K562 (cell line): ENCODE results near the gene MAPKAPK2. TPM values are rescaled to one million over a fixed set of nuclear protein-coding genes. Genes with fewer than 3 reads are reported as not detected.

Experiments
- ARHGAP35 ChIP-seq: fragments of 450-650 bp; IDR thresholded peaks from 2 replicates; pipeline ENCODE4 v1.6.1; 2018; ENCODE audit not compliant: partially characterized antibody
- ATF1 ChIP-seq, 2 experiments: fragments of 450-650 bp in 1 of 2; IDR thresholded peaks; 2 replicates each; pipeline ENCODE4 v1.6.1; 2016; ENCODE audit warnings: missing compliant biosample characterization in 1 of 2, missing genetic modification characterization in 1 of 2
- ETS1 ChIP-seq: conservative IDR thresholded peaks from 2 replicates; pipeline ENCODE4 v1.6.1; 2011; ENCODE audit warnings: low read depth, mild to moderate bottlenecking, low read length; ENCODE audit not compliant: control insufficient read depth
- GTF2A2 ChIP-seq: IDR thresholded peaks from 2 replicates; pipeline ENCODE4 v1.6.1; 2016; ENCODE audit warnings: mild to moderate bottlenecking, missing genetic modification characterization, missing compliant biosample characterization
- IFI16 ChIP-seq: fragments of 250-450 bp; sonication (Bioruptor Pico); IDR thresholded peaks from 2 replicates; pipeline ENCODE4 v2.1.2; 2022; ENCODE audit warnings: mild to moderate bottlenecking, inconsistent platforms
- MECOM ChIP-seq: fragments of 250-450 bp; sonication (Bioruptor Pico); IDR thresholded peaks from 2 replicates; pipeline ENCODE4 v1.8.0; 2022; ENCODE audit warnings: inconsistent platforms
- NFRKB ChIP-seq: fragments of 450-650 bp; IDR thresholded peaks from 2 replicates; pipeline ENCODE4 v1.6.1; 2016; ENCODE audit warnings: low read depth
- NR2C1 ChIP-seq, 2 experiments: fragments of 450-650 bp; IDR thresholded peaks; 2 replicates each; pipeline ENCODE4 v1.6.1; 2017; ENCODE audit warnings: mild to moderate bottlenecking in 2 of 2, antibody characterized with exemption in 1 of 2, inconsistent platforms in 1 of 2, missing compliant biosample characterization in 1 of 2, missing genetic modification characterization in 1 of 2
- POLR2G ChIP-seq: fragments of 200-400 bp; formaldehyde crosslinking; IDR thresholded peaks from 2 replicates; pipeline ENCODE4 v1.6.1; 2017; ENCODE audit warnings: low read depth, mild to moderate bottlenecking, antibody characterized with exemption, low read length, moderate library complexity
- SIN3A ChIP-seq, 2 experiments: fragments of 150-350 bp in 1 of 2; IDR thresholded peaks; 2 replicates each; pipeline ENCODE4 v1.6.1; 2011 to 2016; ENCODE audit warnings: borderline replicate concordance in 2 of 2, low read depth in 2 of 2, low read length in 2 of 2, mild to moderate bottlenecking in 2 of 2, moderate library complexity in 2 of 2; ENCODE audit not compliant: control insufficient read depth in 1 of 2
- TAF9B ChIP-seq: fragments of 450-650 bp; IDR thresholded peaks from 2 replicates; pipeline ENCODE4 v1.6.1; 2018; ENCODE audit warnings: mild to moderate bottlenecking; ENCODE audit not compliant: partially characterized antibody
- polyA plus RNA-seq, 8 experiments: library from polyadenylated mRNA; depleted of rRNA in 4 of 8; stranded (reverse) in 5 of 8; unstranded in 3 of 8; fragments of >200 nt; fragmentation: Nextera tagmentation in 2 of 8; fragmentation: Illumina TruSeq in 1 of 8; extraction: Ambion mirVana in 2 of 8; extraction: Trizol in 1 of 8; gene quantifications; 2 replicates each; pipeline versions ENCODE4 v1.2.1 to v1.2.3, GENCODE V29; 2011 to 2014; ENCODE audit warnings: inconsistent platforms in 1 of 8, missing spikeins in 1 of 8
- total RNA-seq, 7 experiments: library from RNA; depleted of rRNA in 6 of 7; stranded (reverse); fragments of >200 nt in 6 of 7; fragmentation: Illumina TruSeq in 2 of 7; extraction: Trizol in 2 of 7; gene quantifications; 2 replicates each; pipeline versions ENCODE4 v1.2.1 to v1.2.3, GENCODE V29; 2011 to 2021; ENCODE audit warnings: low replicate concordance in 1 of 7
- TF ChIP-seq, protein P1 (sequence below), 2 experiments: fragments of 450-650 bp; IDR thresholded peaks; 2 replicates each; pipeline ENCODE4 v1.6.1; 2016; ENCODE audit warnings: mild to moderate bottlenecking in 2 of 2, borderline replicate concordance in 1 of 2, low read depth in 1 of 2, moderate library complexity in 1 of 2
- TF ChIP-seq, protein P2 (sequence below): fragments of 450-650 bp; conservative IDR thresholded peaks from 2 replicates; pipeline ENCODE4 v1.6.1; 2016; ENCODE audit warnings: missing genetic modification characterization, low read depth, mild to moderate bottlenecking, control low read depth, missing compliant biosample characterization
- TF ChIP-seq, protein P3 (sequence below): IDR thresholded peaks from 2 replicates; pipeline ENCODE4 v1.6.1; 2016; ENCODE audit warnings: missing genetic modification characterization, missing compliant biosample characterization

The MAPKAPK2 gene
- total and polyA plus RNA-seq, 9 of the 15 experiments (the other 6 are each of a cell fraction or from before 2014, with no cell fraction given), result 0.63 to 94.2 (median 52.1) TPM

DNA sequence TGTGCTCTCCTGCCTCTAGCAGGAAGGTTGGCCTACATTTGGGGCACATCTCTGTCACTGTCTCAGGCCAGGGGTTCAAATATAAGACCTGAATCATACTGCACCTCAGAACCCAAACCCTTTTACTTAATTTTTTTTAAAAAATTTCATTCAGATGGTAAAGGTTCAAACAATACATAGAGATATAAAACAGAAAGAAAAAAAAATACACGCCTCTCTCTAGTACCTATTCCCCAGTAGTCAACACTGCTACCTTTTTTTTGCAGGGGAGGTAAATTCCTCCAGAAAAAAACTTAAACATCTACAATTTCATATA, 32.9 kb downstream of the MAPKAPK2 start (continued):
- TF ChIP-seq, protein P1, sequence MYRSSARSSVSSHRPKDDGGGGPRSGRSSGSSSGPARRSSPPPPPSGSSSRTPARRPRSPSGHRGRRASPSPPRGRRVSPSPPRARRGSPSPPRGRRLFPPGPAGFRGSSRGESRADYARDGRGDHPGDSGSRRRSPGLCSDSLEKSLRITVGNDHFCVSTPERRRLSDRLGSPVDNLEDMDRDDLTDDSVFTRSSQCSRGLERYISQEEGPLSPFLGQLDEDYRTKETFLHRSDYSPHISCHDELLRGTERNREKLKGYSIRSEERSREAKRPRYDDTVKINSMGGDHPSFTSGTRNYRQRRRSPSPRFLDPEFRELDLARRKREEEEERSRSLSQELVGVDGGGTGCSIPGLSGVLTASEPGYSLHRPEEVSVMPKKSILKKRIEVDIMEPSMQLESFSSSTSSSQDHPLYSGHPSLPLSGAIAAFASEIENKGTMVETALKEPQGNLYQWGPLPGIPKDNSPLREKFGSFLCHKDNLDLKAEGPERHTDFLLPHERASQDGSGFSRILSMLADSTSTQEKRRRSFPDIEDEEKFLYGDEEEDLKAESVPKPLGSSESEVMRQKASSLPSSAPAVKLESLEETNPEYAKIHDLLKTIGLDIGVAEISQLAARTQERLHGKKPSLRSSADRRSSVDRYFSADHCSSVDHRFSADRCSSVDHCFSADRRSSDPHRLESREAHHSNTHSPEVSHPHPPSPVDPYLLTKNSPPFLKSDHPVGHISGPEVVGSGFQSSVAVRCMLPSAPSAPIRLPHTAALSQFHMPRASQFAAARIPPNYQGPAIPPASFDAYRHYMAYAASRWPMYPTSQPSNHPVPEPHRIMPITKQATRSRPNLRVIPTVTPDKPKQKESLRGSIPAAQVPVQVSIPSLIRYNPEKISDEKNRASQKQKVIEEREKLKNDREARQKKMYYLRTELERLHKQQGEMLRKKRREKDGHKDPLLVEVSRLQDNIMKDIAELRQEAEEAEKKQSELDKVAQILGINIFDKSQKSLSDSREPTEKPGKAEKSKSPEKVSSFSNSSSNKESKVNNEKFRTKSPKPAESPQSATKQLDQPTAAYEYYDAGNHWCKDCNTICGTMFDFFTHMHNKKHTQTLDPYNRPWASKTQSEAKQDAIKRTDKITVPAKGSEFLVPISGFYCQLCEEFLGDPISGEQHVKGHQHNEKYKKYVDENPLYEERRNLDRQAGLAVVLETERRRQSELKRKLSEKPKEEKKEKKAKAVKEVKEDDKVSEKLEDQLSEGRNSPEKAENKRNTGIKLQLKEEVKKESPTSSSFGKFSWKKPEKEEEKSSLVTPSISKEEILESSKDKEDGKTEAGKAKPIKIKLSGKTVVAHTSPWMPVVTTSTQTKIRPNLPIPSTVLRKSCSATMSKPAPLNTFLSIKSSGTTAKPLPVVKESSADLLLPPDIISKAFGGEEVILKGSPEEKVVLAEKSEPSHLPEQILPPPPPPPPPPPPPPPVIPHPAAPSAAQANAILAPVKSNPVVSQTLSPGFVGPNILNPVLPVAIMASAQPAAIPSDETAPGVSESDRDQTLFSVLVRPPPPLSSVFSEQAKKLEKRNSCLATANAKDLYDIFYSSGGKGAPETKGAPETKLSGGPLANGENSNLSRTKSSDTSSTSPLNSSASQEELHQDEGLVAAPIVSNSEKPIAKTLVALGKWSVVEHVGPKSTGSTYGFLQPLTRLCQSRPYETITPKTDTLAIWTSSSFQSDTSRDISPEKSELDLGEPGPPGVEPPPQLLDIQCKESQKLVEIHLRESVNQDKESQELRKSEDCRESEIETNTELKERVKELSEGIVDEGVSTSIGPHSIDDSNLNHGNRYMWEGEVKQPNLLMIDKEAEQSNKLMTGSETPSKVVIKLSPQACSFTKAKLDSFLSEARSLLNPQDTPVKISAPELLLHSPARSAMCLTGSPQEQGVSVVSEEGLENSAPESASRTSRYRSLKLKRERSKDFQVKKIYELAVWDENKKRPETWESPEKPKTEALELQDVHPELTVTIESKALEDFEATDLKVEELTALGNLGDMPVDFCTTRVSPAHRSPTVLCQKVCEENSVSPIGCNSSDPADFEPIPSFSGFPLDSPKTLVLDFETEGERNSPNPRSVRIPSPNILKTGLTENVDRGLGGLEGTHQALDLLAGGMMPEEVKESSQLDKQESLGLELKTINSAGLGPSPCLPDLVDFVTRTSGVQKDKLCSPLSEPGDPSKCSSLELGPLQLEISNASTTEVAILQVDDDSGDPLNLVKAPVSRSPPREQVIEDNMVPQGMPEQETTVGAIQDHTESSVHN (IDR thresholded peaks at IDR 0.05; ENCODE audit: borderline replicate concordance in 1 of 2, low read depth in 1 of 2), result no peak
- TF ChIP-seq POLR2G (no peak), SIN3A (IDR thresholded peaks at IDR 0.05; ENCODE audit: borderline replicate concordance in 2 of 2, control insufficient read depth in 1 of 2, low read depth in 2 of 2, low read length in 2 of 2) (no peak), NR2C1 (IDR thresholded peaks at IDR 0.05) (no peak; the same call in 1 of the 2 replicates), NR2C1 (tag; IDR thresholded peaks at IDR 0.05) (no peak), ETS1 (no peak), ATF1 (CRISPR knock-in tag; IDR thresholded peaks at IDR 0.05) (no peak), ATF1 (tag; IDR thresholded peaks at IDR 0.05) (0 out of 2 replicates have a peak, but pooled peaks have one; percentile 7), IFI16 (CRISPR knock-in tag) (no peak), NFRKB (no peak), MECOM (CRISPR knock-in tag) (no peak), TAF9B (no peak), ARHGAP35 (no peak), GTF2A2 (tag) (no peak)
- TF ChIP-seq, protein P2, sequence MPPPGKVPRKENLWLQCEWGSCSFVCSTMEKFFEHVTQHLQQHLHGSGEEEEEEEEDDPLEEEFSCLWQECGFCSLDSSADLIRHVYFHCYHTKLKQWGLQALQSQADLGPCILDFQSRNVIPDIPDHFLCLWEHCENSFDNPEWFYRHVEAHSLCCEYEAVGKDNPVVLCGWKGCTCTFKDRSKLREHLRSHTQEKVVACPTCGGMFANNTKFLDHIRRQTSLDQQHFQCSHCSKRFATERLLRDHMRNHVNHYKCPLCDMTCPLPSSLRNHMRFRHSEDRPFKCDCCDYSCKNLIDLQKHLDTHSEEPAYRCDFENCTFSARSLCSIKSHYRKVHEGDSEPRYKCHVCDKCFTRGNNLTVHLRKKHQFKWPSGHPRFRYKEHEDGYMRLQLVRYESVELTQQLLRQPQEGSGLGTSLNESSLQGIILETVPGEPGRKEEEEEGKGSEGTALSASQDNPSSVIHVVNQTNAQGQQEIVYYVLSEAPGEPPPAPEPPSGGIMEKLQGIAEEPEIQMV, result no peak
- TF ChIP-seq, protein P3, sequence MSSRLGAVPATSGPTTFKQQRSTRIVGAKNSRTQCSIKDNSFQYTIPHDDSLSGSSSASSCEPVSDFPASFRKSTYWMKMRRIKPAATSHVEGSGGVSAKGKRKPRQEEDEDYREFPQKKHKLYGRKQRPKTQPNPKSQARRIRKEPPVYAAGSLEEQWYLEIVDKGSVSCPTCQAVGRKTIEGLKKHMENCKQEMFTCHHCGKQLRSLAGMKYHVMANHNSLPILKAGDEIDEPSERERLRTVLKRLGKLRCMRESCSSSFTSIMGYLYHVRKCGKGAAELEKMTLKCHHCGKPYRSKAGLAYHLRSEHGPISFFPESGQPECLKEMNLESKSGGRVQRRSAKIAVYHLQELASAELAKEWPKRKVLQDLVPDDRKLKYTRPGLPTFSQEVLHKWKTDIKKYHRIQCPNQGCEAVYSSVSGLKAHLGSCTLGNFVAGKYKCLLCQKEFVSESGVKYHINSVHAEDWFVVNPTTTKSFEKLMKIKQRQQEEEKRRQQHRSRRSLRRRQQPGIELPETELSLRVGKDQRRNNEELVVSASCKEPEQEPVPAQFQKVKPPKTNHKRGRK (tag), result no peak
